COR-L47 (cell line): ENCODE results near the gene ARL8B.

Source experiments
- DNase-seq: peaks from one replicate; lab custom pipeline; 2025; lab: John Stamatoyannopoulos, UW

Gene ARL8B

GRCh38 chr3:5187156-5187919 is 65.2 kb downstream of the ARL8B start, which contains the start of gene EDEM1:
EDEM1 (plus strand) TSS chr3:5187707; CDS start chr3:5187806, 99 bp downstream.
- peak; percentile 29 for DNase-seq

GRCh38 chr3:5187920-5188418 is 65.9 kb downstream of the ARL8B start:
- no peak for DNase-seq

- DNase-seq, result no peak
Measured at GRCh38 chr3:5188419-5189221, 66.5 kb downstream of the ARL8B start.

- no peak for DNase-seq
Measured at GRCh38 chr3:5190147-5190791, 68.2 kb downstream of the ARL8B start.

GRCh38 chr3:5191555-5192304 is 69.6 kb downstream of the ARL8B start:
- DNase-seq, result no peak

GRCh38 chr3:5192571-5193365 is 70.7 kb downstream of the ARL8B start:
- no peak for DNase-seq

- no peak for DNase-seq
Measured at GRCh38 chr3:5194341-5194740, 72.2 kb downstream of the ARL8B start.

- DNase-seq, result no peak
Measured at GRCh38 chr3:5194801-5195509, 72.9 kb downstream of the ARL8B start.

- no peak for DNase-seq
Measured at GRCh38 chr3:5195605-5196004, 73.5 kb downstream of the ARL8B start.

- DNase-seq, result no peak
Measured at GRCh38 chr3:5197022-5197421, 74.9 kb downstream of the ARL8B start.

GRCh38 chr3:5197470-5198312 is 75.6 kb downstream of the ARL8B start:
- DNase-seq, result no peak

GRCh38 chr3:5198313-5198677 is 76.2 kb downstream of the ARL8B start:
- no peak for DNase-seq

- DNase-seq, result no peak
Measured at GRCh38 chr3:5198986-5199731, 77.1 kb downstream of the ARL8B start.

GRCh38 chr3:5201536-5201935 is 79.4 kb downstream of the ARL8B start:
- no peak for DNase-seq

GRCh38 chr3:5202222-5202621 is 80.1 kb downstream of the ARL8B start:
- no peak for DNase-seq

GRCh38 chr3:5205165-5205941 is 83.3 kb downstream of the ARL8B start:
- no peak for DNase-seq

- DNase-seq, result no peak
Measured at GRCh38 chr3:5210926-5211325, 88.8 kb downstream of the ARL8B start.
